HFFc6 (cell line): Measurements from ENCODE around the gene GREB1. TPM values are rescaled to one million over a fixed set of nuclear protein-coding genes. Genes with fewer than 3 reads are reported as not detected.
A peak's percentile ranks its signal among the peaks of the same experiment; 100 is the strongest.

Experiments
- DNase-seq: peaks from one replicate; pipeline ENCODE4 v3.0.0-alpha.2; 2018
- H3K27ac Mint-ChIP-seq: 2 replicates; pipeline ENCODE4 v1.8.0; 2020; ENCODE audit warnings: mild to moderate bottlenecking, mixed read lengths
- H3K27me3 Mint-ChIP-seq: 2 replicates; pipeline ENCODE4 v1.8.0; 2021; ENCODE audit warnings: mild to moderate bottlenecking, moderate library complexity, mixed read lengths; ENCODE audit not compliant: insufficient read depth
- H3K36me3 Mint-ChIP-seq: 2 replicates; pipeline ENCODE4 v1.8.0; 2021; ENCODE audit warnings: low read depth, mixed read lengths
- H3K4me1 Mint-ChIP-seq: 2 replicates; pipeline ENCODE4 v1.8.0; 2020; ENCODE audit warnings: low read depth, mixed read lengths
- H3K4me3 Mint-ChIP-seq: 2 replicates; pipeline ENCODE4 v1.8.0; 2020; ENCODE audit warnings: mild to moderate bottlenecking, moderate library complexity, mixed read lengths
- H3K9me3 Mint-ChIP-seq: 2 replicates; pipeline ENCODE4 v1.8.0; 2020; ENCODE audit warnings: mild to moderate bottlenecking, mixed read lengths
- total RNA-seq, 6 experiments: library from RNA; stranded (reverse); fragmentation: NEBNext Ultra II Directional; extraction: Animal tissue kit (Norgen Biotek cat#: 25700); gene quantifications; 2 replicates in 1 of 6; 3 replicates in 5 of 6; pipeline ENCODE4 v1.2.3, GENCODE V29; 2021
- TF ChIP-seq, protein P1 (sequence below): fragments of 200-600 bp; sonication (generic); IDR thresholded peaks from 2 replicates; pipeline ENCODE4 v1.5.0; 2021; ENCODE audit warnings: antibody characterized with exemption, mild to moderate bottlenecking

The GREB1 gene
- total RNA-seq, 6 experiments from 2014 or later = 0.07 to 0.11 (median 0.09) TPM; not detected in 3

DNA sequence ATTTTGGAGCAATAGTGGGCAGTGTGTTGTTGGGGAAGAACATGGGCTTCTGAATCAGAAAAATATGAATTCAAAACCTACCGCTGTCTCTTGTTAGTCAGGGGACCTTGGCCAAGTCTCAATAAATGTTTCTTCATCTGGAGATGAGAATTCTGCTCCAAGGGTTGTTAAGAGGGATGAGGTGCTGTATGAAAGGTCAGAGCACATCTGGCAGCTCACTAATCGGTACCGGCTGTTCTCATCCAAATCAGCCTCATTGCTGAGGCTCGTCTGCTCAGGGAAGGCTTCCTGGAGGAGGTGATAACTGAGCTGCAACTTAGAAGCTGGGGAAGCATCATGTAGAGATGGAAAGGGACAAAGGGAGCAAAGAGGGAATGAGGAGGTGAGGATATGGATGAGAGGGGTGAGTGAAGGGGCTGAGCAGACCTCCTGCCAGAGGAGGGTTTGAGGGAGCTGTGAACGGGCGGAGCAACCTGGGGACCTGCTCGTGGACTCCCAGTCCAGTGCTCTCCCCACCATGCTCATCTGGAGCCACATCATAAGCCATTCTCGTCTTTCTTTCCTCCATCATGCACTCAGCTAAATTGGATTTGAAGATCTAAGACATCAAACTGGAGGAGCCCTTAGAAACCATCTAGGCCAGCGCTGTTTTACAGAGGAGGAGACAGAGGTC lies 47.4 kb downstream of the GREB1 start:
- Mint-ChIP-seq H3K9me3 (no peaks in the 10 kb centered on the region), H3K27me3 (peaks cover 25% of the 10 kb centered on the region), H3K4me3 (no peak overlapping the region), H3K27ac (no peak overlapping the region), H3K36me3 (no peaks in the 10 kb centered on the region), H3K4me1 (peaks cover 20% of the 10 kb centered on the region)
- DNase-seq = no peak
- TF ChIP-seq, protein P1, sequence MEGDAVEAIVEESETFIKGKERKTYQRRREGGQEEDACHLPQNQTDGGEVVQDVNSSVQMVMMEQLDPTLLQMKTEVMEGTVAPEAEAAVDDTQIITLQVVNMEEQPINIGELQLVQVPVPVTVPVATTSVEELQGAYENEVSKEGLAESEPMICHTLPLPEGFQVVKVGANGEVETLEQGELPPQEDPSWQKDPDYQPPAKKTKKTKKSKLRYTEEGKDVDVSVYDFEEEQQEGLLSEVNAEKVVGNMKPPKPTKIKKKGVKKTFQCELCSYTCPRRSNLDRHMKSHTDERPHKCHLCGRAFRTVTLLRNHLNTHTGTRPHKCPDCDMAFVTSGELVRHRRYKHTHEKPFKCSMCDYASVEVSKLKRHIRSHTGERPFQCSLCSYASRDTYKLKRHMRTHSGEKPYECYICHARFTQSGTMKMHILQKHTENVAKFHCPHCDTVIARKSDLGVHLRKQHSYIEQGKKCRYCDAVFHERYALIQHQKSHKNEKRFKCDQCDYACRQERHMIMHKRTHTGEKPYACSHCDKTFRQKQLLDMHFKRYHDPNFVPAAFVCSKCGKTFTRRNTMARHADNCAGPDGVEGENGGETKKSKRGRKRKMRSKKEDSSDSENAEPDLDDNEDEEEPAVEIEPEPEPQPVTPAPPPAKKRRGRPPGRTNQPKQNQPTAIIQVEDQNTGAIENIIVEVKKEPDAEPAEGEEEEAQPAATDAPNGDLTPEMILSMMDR = no peak

DNA sequence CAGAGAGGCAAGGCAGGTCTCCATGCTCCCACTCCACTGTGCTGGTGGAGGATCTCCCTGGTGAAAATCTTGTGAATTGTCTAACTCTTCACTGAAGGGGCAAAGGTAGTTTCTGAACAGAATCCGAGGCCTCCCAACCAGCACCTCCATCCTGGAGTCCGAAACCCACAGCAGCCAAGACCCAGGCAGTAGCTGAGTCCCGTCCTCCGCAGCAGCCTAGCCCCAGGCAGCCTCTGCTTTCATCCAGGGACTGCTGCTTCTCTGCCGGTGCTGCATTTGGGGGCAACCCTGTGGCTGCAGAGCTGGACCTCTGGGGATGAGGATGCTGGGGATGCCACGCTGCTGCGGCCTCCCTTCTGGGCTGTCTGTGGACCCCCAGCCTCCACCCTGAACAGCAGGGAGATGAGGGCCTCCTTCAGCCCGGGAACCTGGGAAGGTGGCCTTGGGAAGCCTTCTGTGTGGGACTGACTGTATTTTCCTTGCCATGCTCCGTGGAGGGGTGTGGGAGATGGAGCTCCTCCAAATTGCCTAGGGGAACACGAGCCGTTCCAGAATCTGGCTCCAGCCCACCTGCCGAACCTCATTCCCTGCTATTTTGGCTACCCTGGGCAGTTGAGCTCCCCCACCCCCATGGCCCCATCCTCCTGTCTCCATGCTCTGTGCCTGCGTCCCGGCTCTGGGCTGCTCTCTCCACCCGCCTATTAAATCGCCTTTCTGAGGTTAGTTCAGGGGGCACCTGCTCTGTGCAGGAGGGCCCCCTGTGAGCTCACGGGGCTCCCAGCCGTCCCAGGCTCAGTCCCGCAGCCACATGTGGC lies 48.2 kb downstream of the GREB1 start:
- Mint-ChIP-seq H3K4me1 (peaks cover 20% of the 10 kb centered on the region), H3K36me3 (no peaks in the 10 kb centered on the region), H3K9me3 (no peaks in the 10 kb centered on the region)

DNA sequence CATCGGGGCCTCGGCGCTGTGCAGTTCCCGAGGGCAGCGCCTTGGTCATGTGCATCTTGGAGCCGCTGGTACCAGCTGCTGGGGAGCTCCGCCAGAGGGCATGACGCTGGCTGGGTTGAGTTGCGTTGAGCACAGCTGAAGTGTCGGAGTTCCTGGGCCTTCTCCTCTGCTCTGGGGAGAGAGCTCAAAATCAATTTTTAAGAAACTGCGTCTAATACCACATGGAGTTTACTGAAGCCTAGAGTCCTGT lies 48.7 kb downstream of the GREB1 start:
- TF ChIP-seq, protein P1 = no peak
- H3K4me1 Mint-ChIP-seq = peaks cover 20% of the 10 kb centered on the region
- peak; percentile 38 for DNase-seq
- H3K4me3 Mint-ChIP-seq = peak overlapping the region; percentile 34; the same call in 1 of the 2 replicates
- H3K27me3 Mint-ChIP-seq = peaks cover 30% of the 10 kb centered on the region
- no peaks in the 10 kb centered on the region for H3K36me3 Mint-ChIP-seq
- H3K9me3 Mint-ChIP-seq = no peaks in the 10 kb centered on the region
- no peak overlapping the region; the same call in 1 of the 2 replicates for H3K27ac Mint-ChIP-seq

More for the DNA sequence above, 48.2 kb downstream of the GREB1 start:
- Mint-ChIP-seq H3K27ac (no peak overlapping the region), H3K4me3 (no peak overlapping the region), H3K27me3 (peaks cover 25% of the 10 kb centered on the region)
- TF ChIP-seq, protein P1 = no peak
- no peak for DNase-seq

DNA sequence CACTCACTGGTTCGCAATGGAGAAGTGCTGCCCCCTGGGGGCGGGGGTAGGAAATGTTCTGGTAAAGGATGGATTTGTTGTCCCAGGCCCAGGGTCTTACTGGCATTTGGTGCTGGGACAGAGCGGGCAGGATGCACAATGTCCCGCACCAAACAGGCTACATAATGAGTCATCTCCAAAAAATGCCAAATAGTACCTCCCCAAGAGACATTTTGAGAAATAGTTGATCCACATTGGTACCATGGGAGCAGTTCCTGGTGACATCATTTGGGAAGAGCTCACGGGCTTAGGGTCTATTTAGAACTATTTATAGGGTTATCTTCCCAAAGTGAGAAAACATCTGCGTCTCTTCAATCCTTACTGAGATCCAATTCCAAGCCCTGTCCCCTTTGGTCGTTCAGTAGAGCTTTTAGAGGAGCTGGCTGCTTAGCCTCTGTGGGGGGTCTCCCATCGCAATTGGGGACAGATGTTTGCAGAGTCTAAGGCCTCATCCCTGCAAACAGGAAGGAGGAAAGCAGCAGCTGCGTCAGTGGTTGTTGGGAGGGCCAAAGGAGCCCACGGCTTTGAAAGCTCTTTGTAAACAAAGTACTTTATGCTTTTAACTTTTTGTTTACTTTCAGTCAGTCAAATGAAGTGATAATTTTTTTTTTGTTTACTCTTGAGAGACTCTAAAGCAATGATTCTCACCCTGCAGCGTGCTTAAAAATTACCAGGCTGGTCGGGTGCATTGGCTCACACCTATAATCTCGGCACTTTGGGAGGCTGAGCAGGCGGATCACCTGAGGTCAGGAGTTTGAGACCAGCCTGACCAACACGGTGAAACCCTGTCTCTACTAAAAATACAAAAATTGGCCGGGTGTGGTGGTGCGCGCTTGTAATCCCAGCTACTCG lies 49.3 kb downstream of the GREB1 start:
- no peak for DNase-seq
- no peaks in the 10 kb centered on the region for H3K9me3 Mint-ChIP-seq
- peaks cover 27% of the 10 kb centered on the region for H3K27me3 Mint-ChIP-seq
- TF ChIP-seq, protein P1 = peak; percentile 94
- no peaks in the 10 kb centered on the region for H3K36me3 Mint-ChIP-seq
- H3K4me1 Mint-ChIP-seq = peaks cover 20% of the 10 kb centered on the region
- H3K4me3 Mint-ChIP-seq = peak overlapping the region; percentile 34; the same call in 1 of the 2 replicates
- H3K27ac Mint-ChIP-seq = peak overlapping the region; percentile 45; the same call in 1 of the 2 replicates

DNA sequence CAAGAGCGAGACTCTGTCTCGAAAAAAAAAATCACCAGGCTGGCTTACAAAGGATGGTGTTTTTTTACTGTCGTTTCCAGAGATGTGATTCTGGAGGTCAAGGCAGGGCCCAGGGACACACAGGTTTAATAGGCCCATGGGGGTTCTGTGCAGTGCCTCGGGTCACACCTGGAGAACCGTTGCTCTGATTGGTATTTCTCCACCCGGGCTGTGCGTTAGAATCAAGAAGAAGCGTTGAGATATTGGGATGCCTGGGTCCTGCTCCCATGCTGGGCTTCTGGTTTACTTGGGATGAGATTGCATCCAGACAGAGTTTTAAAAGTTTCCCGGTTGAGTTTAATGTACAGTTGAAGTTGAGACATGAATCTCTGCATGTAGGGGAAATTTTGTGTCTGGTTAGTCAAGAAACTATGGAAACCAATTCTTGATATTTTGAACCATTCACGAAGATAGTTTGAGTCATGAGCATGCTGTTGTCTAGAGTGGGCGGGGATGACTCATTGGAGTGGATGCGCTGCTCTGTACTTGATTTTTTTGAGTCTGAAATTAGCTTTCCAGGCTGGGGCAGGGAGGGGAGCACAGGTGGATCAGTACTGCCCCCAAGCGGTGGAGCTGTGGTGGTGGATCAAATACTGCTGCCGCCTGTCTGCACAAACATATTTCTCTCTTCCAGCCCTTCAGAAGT lies 50.1 kb downstream of the GREB1 start:
- Mint-ChIP-seq H3K36me3 (no peaks in the 10 kb centered on the region), H3K9me3 (no peaks in the 10 kb centered on the region), H3K27ac (peak overlapping the region; percentile 76), H3K27me3 (peaks cover 31% of the 10 kb centered on the region), H3K4me1 (peaks cover 20% of the 10 kb centered on the region), H3K4me3 (no peak overlapping the region)
- TF ChIP-seq, protein P1 = peak; percentile 97
- DNase-seq = peak; percentile 95
